K562 (cell line): ENCODE measurements around the gene BHLHE40. TPM values are rescaled to one million over a fixed set of nuclear protein-coding genes. Genes with fewer than 3 reads are reported as not detected.

Experiments
- ATF1 ChIP-seq, 2 experiments: fragments of 450-650 bp in 1 of 2; IDR thresholded peaks; 2 replicates each; pipeline ENCODE4 v1.6.1; 2016; ENCODE audit warnings: missing compliant biosample characterization in 1 of 2, missing genetic modification characterization in 1 of 2
- HSF4 ChIP-seq: fragments of 250-450 bp; sonication (Bioruptor Pico); IDR thresholded peaks from 2 replicates; pipeline ENCODE4 v2.1.2; 2022; ENCODE audit warnings: mild to moderate bottlenecking, moderate library complexity, borderline replicate concordance
- KLF1 ChIP-seq: fragments of 450-650 bp; IDR thresholded peaks from 2 replicates; pipeline ENCODE4 v1.6.1; 2016; ENCODE audit warnings: missing genetic modification characterization, missing compliant biosample characterization
- MECOM ChIP-seq: fragments of 250-450 bp; sonication (Bioruptor Pico); IDR thresholded peaks from 2 replicates; pipeline ENCODE4 v1.8.0; 2022; ENCODE audit warnings: inconsistent platforms
- MEIS2 ChIP-seq: fragments of 450-650 bp; IDR thresholded peaks from 2 replicates; pipeline ENCODE4 v1.6.1; 2014; ENCODE audit warnings: mild to moderate bottlenecking; ENCODE audit not compliant: partially characterized antibody
- MGA ChIP-seq: fragments of 450-650 bp; IDR thresholded peaks from 2 replicates; pipeline ENCODE4 v1.6.1; 2016; ENCODE audit warnings: mild to moderate bottlenecking, moderate library complexity
- RBM25 ChIP-seq: fragments of 200-400 bp; formaldehyde crosslinking; IDR thresholded peaks from 2 replicates; pipeline ENCODE4 v1.6.1; 2018; ENCODE audit warnings: low read length, low read depth, moderate library complexity; ENCODE audit not compliant: severe bottlenecking
- SAFB ChIP-seq: fragments of 200-400 bp; formaldehyde crosslinking; IDR thresholded peaks from 2 replicates; pipeline ENCODE4 v1.6.1; 2017; ENCODE audit warnings: low read depth, low read length, borderline replicate concordance
- SNRNP70 ChIP-seq: fragments of 200-400 bp; formaldehyde crosslinking; optimal IDR thresholded peaks from 2 replicates; pipeline ENCODE3; 2017; ENCODE audit warnings: low read depth, low read length
- SPI1 ChIP-seq: IDR thresholded peaks from 2 replicates; pipeline ENCODE4 v1.6.1; 2011; ENCODE audit warnings: low read depth, low read length, control low read depth, borderline replicate concordance
- SRSF9 ChIP-seq: fragments of 200-400 bp; formaldehyde crosslinking; IDR thresholded peaks from 2 replicates; pipeline ENCODE4 v1.6.1; 2017; ENCODE audit warnings: low read depth, low read length, borderline replicate concordance
- ZNF253 ChIP-seq: fragments of 250-450 bp; sonication (Bioruptor Pico); conservative IDR thresholded peaks from 2 replicates; pipeline ENCODE4 v1.6.1; 2021; ENCODE audit warnings: mild to moderate bottlenecking
- ZNF408 ChIP-seq: fragments of 250-450 bp; sonication (Bioruptor Pico); IDR thresholded peaks from 2 replicates; pipeline ENCODE4 v1.4.0; 2020; ENCODE audit warnings: low read depth, mild to moderate bottlenecking, moderate library complexity
- polyA plus RNA-seq, 8 experiments: library from polyadenylated mRNA; depleted of rRNA in 4 of 8; stranded (reverse) in 5 of 8; unstranded in 3 of 8; fragments of >200 nt; fragmentation: Nextera tagmentation in 2 of 8; fragmentation: Illumina TruSeq in 1 of 8; extraction: Ambion mirVana in 2 of 8; extraction: Trizol in 1 of 8; gene quantifications; 2 replicates each; pipeline versions ENCODE4 v1.2.1 to v1.2.3, GENCODE V29; 2011 to 2014; ENCODE audit warnings: inconsistent platforms in 1 of 8, missing spikeins in 1 of 8
- total RNA-seq, 7 experiments: library from RNA; depleted of rRNA in 6 of 7; stranded (reverse); fragments of >200 nt in 6 of 7; fragmentation: Illumina TruSeq in 2 of 7; extraction: Trizol in 2 of 7; gene quantifications; 2 replicates each; pipeline versions ENCODE4 v1.2.1 to v1.2.3, GENCODE V29; 2011 to 2021; ENCODE audit warnings: low replicate concordance in 1 of 7
- TF ChIP-seq, protein P1 (sequence below): fragments of 450-650 bp; formaldehyde crosslinking; IDR thresholded peaks from 2 replicates; pipeline ENCODE4 v1.4.0; 2020; ENCODE audit warnings: mild to moderate bottlenecking, moderate library complexity
- TF ChIP-seq, protein P2 (sequence below): fragments of 250-450 bp; sonication (Bioruptor Pico); IDR thresholded peaks from 2 replicates; pipeline ENCODE4 v1.9.0; 2021; ENCODE audit warnings: mild to moderate bottlenecking

The BHLHE40 gene
- total and polyA plus RNA-seq, 9 of the 15 experiments (the other 6 are each of a cell fraction or from before 2014, with no cell fraction given), result 12.0 to 83.9 (median 31.4) TPM

DNA sequence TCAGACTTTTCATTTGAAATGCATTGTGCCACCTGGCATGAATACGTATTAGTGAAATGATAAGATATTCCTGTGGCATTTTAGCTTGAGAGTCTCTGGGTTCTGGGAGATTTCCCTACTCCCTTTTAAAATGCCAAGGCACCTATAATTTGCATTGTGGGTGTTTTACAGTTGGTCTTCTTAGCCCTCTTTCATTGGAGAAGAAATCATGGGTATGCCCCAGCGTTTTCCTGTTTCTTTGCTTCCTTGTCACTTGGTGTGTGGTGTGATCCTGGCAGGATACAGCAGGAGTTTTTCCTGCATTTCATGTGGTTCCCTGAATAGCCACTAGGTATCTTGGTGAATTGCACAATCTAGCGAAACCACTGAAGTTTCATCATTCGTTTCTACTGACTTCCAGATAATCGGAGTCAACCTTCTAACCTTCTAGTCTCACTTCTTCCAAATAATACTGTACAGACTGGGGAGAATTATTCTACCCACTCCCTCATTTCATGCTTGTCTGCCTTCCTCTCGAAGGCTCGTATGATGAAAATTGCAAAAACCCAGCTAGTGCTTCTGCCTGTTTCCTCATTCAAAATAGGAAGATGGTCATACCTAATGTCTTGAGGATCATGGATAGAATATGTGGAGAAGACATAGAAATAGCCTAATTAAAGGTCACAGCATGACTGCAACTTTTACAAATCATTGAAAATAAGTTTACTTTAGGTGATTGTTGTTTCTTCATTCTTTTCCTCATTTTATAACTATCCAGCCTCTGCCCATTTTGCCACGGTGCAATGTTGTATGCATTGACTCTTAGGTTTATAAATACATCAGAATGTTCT is 2.6 kb downstream of the BHLHE40 start (continued):
- TF ChIP-seq MGA (no peak), KLF1 (0 out of 2 replicates have a peak, but pooled peaks have one; percentile 7), SRSF9 (no peak), RBM25 (no peak), SAFB (no peak), ZNF253 (CRISPR knock-in tag) (no peak), ZNF408 (CRISPR knock-in tag) (no peak), SPI1 (no peak), HSF4 (CRISPR knock-in tag) (no peak), SNRNP70 (no peak), MECOM (CRISPR knock-in tag) (no peak), MEIS2 (no peak), ATF1 (CRISPR knock-in tag; IDR thresholded peaks at IDR 0.05) (no peak), ATF1 (tag; IDR thresholded peaks at IDR 0.05) (no peak)
- TF ChIP-seq, protein P1, sequence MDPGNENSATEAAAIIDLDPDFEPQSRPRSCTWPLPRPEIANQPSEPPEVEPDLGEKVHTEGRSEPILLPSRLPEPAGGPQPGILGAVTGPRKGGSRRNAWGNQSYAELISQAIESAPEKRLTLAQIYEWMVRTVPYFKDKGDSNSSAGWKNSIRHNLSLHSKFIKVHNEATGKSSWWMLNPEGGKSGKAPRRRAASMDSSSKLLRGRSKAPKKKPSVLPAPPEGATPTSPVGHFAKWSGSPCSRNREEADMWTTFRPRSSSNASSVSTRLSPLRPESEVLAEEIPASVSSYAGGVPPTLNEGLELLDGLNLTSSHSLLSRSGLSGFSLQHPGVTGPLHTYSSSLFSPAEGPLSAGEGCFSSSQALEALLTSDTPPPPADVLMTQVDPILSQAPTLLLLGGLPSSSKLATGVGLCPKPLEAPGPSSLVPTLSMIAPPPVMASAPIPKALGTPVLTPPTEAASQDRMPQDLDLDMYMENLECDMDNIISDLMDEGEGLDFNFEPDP (CRISPR knock-in tag), result no peak
- TF ChIP-seq, protein P2, sequence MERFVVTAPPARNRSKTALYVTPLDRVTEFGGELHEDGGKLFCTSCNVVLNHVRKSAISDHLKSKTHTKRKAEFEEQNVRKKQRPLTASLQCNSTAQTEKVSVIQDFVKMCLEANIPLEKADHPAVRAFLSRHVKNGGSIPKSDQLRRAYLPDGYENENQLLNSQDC (CRISPR knock-in tag), result no peak
